Measurements from ENCODE around the gene MAP3K20.

DNA sequence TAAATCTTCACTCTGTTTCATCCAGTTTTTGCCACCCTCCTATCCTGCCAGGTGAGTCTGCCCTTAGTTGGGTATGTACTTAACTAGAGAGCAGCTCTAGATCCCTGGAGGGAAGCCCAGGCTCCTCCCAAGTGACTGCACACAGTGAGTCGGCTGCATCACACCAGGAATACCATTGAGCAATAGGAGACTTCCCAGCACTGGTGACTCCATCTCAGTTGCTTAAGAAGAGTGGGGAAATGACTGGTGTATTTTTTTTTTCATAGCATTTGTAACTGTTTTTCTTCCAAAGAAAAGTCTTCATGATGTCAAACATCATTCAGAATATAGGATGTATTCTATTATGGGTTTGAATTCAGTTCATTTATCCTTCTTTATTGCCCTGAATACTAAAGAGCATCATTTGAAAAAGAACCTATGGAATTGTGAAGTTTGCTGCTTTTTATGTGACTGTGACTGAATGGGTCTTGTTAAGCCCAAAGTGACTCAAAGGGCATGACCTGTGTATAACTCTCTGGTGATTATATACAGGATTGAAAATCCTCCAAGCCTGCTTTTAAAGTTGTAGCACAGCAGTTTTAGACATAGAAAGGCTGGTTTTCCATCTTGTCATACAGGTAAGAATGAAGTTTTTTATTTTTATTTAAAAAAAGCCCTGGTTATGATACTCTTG lies 84.3 kb downstream of the MAP3K20 start:
- TF ChIP-seq, protein P1, sequence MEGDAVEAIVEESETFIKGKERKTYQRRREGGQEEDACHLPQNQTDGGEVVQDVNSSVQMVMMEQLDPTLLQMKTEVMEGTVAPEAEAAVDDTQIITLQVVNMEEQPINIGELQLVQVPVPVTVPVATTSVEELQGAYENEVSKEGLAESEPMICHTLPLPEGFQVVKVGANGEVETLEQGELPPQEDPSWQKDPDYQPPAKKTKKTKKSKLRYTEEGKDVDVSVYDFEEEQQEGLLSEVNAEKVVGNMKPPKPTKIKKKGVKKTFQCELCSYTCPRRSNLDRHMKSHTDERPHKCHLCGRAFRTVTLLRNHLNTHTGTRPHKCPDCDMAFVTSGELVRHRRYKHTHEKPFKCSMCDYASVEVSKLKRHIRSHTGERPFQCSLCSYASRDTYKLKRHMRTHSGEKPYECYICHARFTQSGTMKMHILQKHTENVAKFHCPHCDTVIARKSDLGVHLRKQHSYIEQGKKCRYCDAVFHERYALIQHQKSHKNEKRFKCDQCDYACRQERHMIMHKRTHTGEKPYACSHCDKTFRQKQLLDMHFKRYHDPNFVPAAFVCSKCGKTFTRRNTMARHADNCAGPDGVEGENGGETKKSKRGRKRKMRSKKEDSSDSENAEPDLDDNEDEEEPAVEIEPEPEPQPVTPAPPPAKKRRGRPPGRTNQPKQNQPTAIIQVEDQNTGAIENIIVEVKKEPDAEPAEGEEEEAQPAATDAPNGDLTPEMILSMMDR (IDR thresholded peaks at IDR 0.05) = no peak
- no peak for TF ChIP-seq POLR2A (IDR thresholded peaks at IDR 0.05)
